Loucy (cell line): ENCODE data around the gene IMP3.

Experiments
- H2AFZ ChIP-seq: fragments of 200-600 bp; sonication (generic); 2 replicates; pipeline ENCODE4 v1.6.0; 2016; ENCODE audit warnings: antibody characterized with exemption, mild to moderate bottlenecking, low read length, moderate library complexity
- H3F3A ChIP-seq: fragments of 200-600 bp; 2 replicates; pipeline ENCODE4 v1.6.0; 2016; ENCODE audit warnings: antibody characterized with exemption, low read depth, mild to moderate bottlenecking
- H3K27me3 ChIP-seq: fragments of 200-600 bp; sonication (generic); 2 replicates; pipeline ENCODE4 v1.6.1; 2014; ENCODE audit warnings: low read length, mild to moderate bottlenecking; ENCODE audit not compliant: insufficient read depth, poor library complexity, severe bottlenecking
- H3K36me3 ChIP-seq: fragments of 200-600 bp; sonication (generic); 2 replicates; pipeline ENCODE4 v1.6.1; 2016; ENCODE audit warnings: low read length; ENCODE audit not compliant: insufficient read depth
- H3K4me1 ChIP-seq: fragments of 200-600 bp; sonication (generic); 2 replicates; pipeline ENCODE4 v1.5.1; 2014; ENCODE audit warnings: low read length, mild to moderate bottlenecking; ENCODE audit not compliant: insufficient read depth, poor library complexity, severe bottlenecking
- H3K4me2 ChIP-seq: fragments of 200-600 bp; sonication (generic); 2 replicates; pipeline ENCODE4 v1.6.0; 2014; ENCODE audit warnings: antibody characterized with exemption, low read length, low read depth, mild to moderate bottlenecking; ENCODE audit not compliant: poor library complexity, severe bottlenecking
- H3K4me3 ChIP-seq: fragments of 200-600 bp; sonication (generic); 2 replicates; pipeline ENCODE4 v1.5.1; 2014; ENCODE audit warnings: low read length, mild to moderate bottlenecking, mixed read lengths; ENCODE audit not compliant: poor library complexity, severe bottlenecking
- H3K79me2 ChIP-seq: fragments of 200-600 bp; sonication (generic); 2 replicates; pipeline ENCODE4 v1.6.1; 2014; ENCODE audit warnings: low read length; ENCODE audit not compliant: insufficient read depth
- H3K9ac ChIP-seq: fragments of 200-600 bp; sonication (generic); 2 replicates; pipeline ENCODE4 v1.6.0; 2014; ENCODE audit warnings: mild to moderate bottlenecking, low read depth, low read length, moderate library complexity; ENCODE audit not compliant: poor library complexity, severe bottlenecking
- H3K9me2 ChIP-seq: fragments of 200-600 bp; sonication (generic); replicated peaks from 2 replicates; pipeline ENCODE4 v1.6.1; 2016; ENCODE audit warnings: low read depth, low read length, mixed read lengths
- H3K9me3 ChIP-seq: fragments of 200-600 bp; sonication (generic); 2 replicates; pipeline ENCODE4 v1.6.1; 2014; ENCODE audit warnings: mild to moderate bottlenecking, antibody characterized with exemption, low read length, low read depth; ENCODE audit not compliant: insufficient read depth
- H4K20me1 ChIP-seq: fragments of 200-600 bp; sonication (generic); 2 replicates; pipeline ENCODE4 v1.6.0; 2014; ENCODE audit warnings: antibody characterized with exemption, low read length, mild to moderate bottlenecking; ENCODE audit not compliant: insufficient read depth, poor library complexity, severe bottlenecking
- CTCF ChIP-seq: fragments of 200-600 bp; sonication (generic); conservative IDR thresholded peaks from 2 replicates; pipeline ENCODE4 v1.5.1; 2014; ENCODE audit warnings: mild to moderate bottlenecking, antibody characterized with exemption, low read length
- EZH2phosphoT487 ChIP-seq: fragments of 200-600 bp; IDR thresholded peaks from 2 replicates; pipeline ENCODE4 v1.6.1; 2018; ENCODE audit warnings: antibody characterized with exemption, mild to moderate bottlenecking, moderate library complexity, borderline replicate concordance

IMP3 gene

GRCh38 chr15:75654201-75654907 lies 14.3 kb upstream of the IMP3 start:
- no peak overlapping the region for H3K4me3 ChIP-seq
- no peak overlapping the region for H3K9ac ChIP-seq
- H3K27me3 ChIP-seq, result no peaks in the 10 kb centered on the region
- TF ChIP-seq CTCF, result no peak
- TF ChIP-seq EZH2phosphoT487, result no peak
- no peaks in the 10 kb centered on the region for H4K20me1 ChIP-seq
- H3F3A ChIP-seq, result no peaks in the 10 kb centered on the region
- no peaks in the 10 kb centered on the region for H3K9me2 ChIP-seq
- peak overlapping the region; percentile 11 for H3K4me2 ChIP-seq
- peaks cover 31% of the 10 kb centered on the region for H3K4me1 ChIP-seq
- no peak overlapping the region for H2AFZ ChIP-seq
- no peaks in the 10 kb centered on the region for H3K36me3 ChIP-seq
- no peaks in the 10 kb centered on the region for H3K9me3 ChIP-seq
- H3K79me2 ChIP-seq, result peaks cover 19% of the 10 kb centered on the region; the same call in 1 of the 2 replicates

DNA sequence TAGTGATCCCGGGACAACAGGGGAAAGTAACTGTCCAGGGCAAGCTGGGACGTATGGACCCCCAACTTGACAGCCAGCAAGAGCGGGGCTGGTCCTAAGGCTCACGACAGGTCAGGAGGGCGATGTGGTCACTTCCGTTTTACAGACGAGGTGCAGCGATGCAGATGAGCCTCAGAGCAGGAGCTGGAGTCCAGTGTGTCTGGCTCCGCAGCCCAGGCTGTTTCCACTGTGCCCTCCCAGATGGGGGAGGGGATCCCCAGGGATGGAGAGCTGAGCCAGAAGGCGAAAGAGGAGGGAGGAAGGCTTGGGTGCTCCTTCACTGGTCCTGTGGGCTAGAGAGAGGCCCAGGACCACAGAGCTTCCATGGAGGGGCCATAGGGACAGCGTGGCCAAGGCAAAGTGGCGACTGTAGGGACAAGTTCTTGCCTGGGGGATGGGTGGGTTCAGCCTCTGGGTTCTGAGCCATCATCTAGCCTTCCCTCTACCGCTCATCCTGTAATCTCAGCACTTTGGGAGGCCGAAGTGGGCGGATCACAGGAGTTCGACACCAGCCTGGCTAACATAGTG lies 13.4 kb upstream of the IMP3 start:
- Histone ChIP-seq H3K36me3 (no peaks in the 10 kb centered on the region), H3K9me3 (no peaks in the 10 kb centered on the region), H3K9ac (peak overlapping the region; percentile 72), H3F3A (peaks cover 2% of the 10 kb centered on the region; the same call in 1 of the 2 replicates), H3K27me3 (no peaks in the 10 kb centered on the region), H3K79me2 (peaks cover 19% of the 10 kb centered on the region; the same call in 1 of the 2 replicates), H3K4me2 (peak overlapping the region; percentile 81), H4K20me1 (no peaks in the 10 kb centered on the region), H2AFZ (no peak overlapping the region), H3K9me2 (no peaks in the 10 kb centered on the region), H3K4me3 (peak overlapping the region; percentile 66), H3K4me1 (peaks cover 35% of the 10 kb centered on the region)
- TF ChIP-seq CTCF, result no peak
- no peak for TF ChIP-seq EZH2phosphoT487

DNA sequence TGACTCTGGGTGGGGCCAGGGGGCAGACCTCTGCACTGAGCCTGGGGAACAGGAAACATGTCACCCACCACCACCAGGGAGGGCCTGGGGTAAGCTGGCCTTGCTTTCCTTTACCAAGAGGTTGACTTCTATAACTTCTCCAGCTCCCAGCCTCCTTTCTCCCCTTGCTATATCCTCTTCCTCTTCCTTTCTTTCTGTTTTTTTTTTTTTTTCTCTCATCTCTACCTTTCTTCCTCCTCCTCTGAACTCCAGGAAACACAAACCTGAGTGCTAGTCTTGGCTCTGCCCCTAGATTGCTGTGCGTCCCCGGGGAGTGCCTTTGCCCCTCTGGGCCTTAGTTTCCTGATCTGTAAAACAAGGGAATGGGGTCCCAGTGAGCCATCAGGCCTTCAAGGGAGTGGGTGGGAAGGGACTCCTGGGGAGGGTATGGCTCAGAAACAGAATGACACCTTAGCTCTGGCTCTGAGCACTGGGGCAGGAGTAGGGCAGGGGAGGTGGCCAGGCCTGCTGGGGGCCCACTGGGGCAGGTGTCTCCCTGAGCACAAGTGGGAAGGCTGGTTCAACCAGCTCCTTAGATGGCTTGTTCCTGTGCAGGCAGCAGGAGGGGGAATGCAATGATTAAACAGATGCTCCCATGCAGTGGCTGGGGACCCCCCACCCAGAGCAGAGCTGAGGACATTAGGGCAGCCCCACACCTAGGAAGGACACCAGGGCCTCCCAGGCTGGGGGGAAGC lies 12.0 kb upstream of the IMP3 start:
- Histone ChIP-seq H3K79me2 (peaks cover 19% of the 10 kb centered on the region; the same call in 1 of the 2 replicates), H3F3A (peaks cover 3% of the 10 kb centered on the region; the same call in 1 of the 2 replicates), H3K4me3 (peak overlapping the region; percentile 66)

More for the DNA sequence above, 12.0 kb upstream of the IMP3 start:
- H3K4me2 ChIP-seq, result peak overlapping the region; percentile 81
- TF ChIP-seq EZH2phosphoT487, result no peak
- no peaks in the 10 kb centered on the region for H3K9me3 ChIP-seq
- no peaks in the 10 kb centered on the region for H3K36me3 ChIP-seq
- no peaks in the 10 kb centered on the region for H3K27me3 ChIP-seq
- H4K20me1 ChIP-seq, result no peaks in the 10 kb centered on the region
- no peak overlapping the region for H2AFZ ChIP-seq
- peak overlapping the region; percentile 72 for H3K9ac ChIP-seq
- H3K4me1 ChIP-seq, result peaks cover 42% of the 10 kb centered on the region
- H3K9me2 ChIP-seq, result no peaks in the 10 kb centered on the region
